HG03045 (cell line): ENCODE results near the gene LHFPL6.

Source experiments
- ATAC-seq: cut with Tn5 transposase; IDR thresholded peaks from one replicate; pipeline ENCODE4 v1.9.1; 2021; ENCODE audit warnings: mild to moderate bottlenecking, moderate library complexity; ENCODE audit not compliant: unreplicated experiment

Gene LHFPL6

DNA sequence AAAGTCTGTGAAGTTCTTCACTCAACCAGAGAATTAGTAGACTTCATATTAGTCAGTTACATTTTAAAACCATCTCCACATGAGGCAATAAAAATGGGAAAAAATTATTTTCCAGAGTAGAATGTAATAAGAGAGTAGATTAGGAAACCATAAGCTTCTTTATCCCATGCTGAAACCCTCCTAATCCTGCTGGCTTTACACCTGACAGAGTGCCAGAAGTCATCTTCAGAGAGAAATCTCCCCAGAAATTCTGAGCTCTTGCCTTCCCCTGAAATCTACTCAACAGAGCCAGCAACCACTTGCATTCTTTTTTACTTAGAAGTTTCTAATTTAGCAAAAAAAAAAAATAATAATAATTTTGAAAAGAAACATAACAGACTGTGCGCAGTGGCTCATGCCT, 284.8 kb downstream of the LHFPL6 start:
- ATAC-seq, result no peak

DNA sequence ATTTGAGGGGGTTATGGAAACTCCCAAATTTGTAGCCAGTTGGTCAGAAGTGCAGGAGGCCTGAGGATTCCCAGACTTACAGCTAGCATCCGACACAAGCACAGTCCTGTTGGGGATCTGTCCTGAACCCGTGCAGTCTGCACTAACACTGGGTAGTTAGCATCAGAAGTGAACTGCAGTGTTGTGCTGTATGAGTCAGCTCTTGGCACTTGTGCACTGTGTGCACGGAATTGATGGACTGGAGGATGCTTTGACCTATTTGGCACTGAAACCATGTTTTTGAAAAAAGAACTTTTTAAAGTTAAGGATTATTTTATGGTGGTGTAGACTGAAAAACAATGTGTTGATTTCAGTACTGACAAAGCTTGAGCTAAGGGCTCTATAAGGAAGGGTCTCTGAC, 285.7 kb downstream of the LHFPL6 start:
- ATAC-seq, result no peak

DNA sequence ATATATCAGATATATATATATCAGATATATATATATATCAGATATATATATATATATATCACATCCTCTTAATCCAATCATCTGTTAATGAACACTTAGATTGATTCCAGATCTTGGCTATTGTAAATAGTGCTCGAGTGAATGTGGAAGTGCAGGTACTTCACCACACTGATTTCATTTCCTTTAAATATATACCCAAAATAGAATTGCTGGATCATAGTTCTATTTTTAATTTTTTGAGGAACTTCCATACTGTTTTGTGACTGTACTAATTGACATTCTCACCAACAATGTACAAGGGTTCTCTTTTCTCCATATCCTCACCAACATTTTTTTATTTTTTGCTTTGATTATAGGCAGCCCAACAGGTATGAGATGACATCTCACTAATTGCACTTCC, 287.2 kb downstream of the LHFPL6 start:
- ATAC-seq, result no peak

DNA sequence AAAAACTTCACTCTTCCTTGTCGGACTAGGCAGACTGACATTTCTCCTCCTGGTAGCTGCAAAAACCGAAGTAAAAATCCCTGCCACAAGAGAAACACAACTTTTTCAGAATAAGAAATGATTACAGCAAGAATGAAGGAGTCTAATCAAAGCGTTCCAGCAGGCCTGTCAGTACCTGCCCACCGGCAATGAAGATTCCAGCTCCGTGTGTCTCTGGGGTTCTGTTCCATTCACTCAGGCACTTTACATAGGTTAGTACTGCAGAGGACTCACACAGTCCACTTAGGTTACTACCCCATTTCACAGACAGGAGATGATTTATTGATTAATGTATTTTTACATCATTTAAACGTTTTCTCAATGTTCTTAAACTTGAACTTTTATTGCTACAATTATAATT, 289.3 kb downstream of the LHFPL6 start:
- no peak for ATAC-seq

DNA sequence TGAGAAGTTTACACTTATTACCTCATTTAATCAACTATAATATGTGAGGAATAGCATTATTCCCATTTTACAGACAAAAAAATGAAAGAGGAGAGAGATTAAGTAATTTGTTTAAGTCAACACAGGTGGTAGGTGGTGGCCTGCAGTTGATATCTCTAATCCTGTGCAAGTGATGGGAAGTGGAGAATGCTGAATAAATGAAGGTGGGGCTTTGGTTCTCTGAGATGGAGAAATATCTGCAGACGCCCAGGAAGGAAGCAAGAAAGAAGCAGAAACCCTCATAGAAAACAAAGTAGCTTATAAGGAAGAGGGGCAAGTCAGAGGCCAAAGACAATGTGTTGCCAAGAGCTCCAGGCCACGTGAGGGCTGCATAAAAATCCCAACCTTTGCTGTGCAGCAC, 290.4 kb downstream of the LHFPL6 start:
- ATAC-seq, result no peak

DNA sequence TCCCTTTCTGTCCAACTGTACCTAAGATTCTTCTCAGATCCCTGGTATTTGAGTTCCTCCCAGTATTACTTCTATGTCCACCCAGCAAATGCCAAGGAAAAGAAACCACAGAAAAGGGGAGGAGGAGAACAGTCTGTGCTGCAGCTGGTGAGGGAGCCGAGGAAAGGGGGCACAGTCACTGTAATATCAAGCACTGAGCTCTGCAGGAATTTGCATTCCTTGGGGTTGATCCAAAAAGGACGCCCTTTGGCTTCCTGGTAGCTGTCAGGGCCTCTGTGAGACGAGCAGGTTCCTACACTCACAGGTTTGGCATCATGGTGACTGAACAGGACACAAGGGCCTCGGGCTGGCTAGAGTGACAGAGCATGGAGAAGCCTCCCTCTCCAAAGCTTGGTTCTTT, 291.4 kb downstream of the LHFPL6 start:
- ATAC-seq, result no peak

DNA sequence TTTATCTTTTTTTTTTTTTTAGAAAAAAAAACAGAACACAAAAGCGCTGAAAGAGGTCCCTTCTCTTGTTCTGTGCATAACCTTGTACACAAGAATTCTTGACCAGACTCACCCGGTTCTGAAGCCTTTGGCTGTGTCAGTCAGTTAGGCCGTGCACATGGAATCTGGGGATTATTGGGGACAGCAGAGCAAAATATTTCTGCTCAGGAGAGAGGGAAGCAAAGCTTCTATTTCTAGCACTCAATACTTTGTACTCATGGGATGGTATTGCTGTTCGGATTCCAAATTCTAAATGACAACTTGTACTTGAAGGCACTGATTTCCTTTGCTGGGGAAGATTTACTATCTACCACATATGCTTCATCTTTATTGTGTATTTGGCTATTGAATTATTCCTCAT, 292.0 kb downstream of the LHFPL6 start:
- no peak for ATAC-seq

DNA sequence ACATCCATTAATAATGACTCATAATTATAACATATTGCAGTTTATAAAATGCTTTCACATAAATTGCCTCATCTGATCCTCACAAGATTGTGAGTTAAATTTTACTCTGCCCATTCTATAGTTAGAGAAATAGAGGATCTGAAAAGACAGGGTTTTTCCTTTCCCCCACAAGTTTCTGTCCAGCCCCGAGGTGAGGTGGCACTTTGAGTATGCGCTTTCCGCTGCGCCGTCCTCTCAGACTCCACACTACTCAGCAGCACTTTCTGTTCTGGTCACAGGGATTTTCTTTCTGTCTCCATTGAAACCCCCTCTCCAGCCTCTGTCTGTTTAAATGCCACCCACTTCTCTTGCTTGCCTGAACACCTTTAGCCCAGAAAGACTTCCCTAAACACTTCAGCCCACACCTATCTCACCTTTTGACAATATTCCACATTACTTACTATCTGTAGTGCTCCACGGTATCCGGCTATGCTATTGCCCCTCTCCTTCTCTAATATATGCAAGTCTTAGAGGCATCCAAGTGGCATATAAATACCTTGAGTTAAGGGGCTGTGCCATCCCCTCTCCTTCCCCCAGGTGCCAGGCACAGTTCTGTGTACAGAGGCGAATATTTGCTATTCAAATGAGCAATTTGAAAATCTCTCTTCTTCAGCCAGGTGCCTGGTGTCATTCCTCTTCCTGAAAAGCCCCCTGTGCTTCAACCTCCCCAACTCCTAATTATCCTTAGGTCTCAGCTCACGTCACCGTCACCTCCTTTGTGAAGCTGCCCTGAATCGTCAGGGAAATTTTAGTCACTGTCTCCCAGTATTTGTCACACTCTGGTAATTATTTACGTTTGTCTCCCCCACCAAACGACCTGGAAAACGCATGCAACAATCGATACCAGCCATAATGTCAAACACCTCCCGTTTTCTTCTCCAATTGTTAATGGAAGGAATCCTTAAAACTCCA, 296.1 kb downstream of the LHFPL6 start:
- peak; percentile 97 for ATAC-seq

DNA sequence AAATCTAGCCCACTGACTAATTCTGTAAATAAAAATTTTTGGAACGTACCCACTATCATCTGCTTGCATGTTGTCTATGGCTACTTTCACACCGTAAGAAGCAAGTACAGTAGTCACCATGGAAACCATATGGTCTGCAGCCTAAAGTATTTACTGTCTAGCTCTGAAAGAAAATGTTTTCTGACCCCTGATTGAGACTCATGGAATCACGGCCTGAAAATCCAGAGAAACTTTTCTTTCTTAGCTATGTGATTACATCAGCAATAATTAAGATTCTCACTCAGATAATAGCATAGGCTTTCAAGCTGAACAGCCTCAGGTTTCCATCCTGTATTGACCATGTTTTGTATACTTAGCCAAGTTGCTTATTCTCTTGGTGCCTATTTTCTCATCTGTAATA, 300.2 kb downstream of the LHFPL6 start:
- ATAC-seq, result no peak

DNA sequence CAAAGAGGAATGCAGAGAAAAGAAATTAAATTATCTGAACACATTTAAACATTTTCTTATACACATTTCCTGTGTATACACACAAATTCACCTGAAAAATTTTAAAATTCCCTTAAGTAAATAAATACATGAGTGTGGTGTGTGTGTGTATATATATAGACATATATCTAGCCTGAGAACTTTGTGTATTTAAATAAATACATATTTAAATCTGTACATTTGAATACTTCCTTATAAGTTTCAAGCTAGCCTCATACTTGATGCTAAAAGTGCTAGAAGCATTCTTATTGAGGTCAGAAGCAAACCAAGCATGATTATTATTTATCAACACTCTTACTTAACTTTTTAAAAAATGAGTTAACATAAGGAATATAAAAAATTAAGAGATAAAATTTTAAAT, 304.0 kb downstream of the LHFPL6 start:
- ATAC-seq, result no peak

DNA sequence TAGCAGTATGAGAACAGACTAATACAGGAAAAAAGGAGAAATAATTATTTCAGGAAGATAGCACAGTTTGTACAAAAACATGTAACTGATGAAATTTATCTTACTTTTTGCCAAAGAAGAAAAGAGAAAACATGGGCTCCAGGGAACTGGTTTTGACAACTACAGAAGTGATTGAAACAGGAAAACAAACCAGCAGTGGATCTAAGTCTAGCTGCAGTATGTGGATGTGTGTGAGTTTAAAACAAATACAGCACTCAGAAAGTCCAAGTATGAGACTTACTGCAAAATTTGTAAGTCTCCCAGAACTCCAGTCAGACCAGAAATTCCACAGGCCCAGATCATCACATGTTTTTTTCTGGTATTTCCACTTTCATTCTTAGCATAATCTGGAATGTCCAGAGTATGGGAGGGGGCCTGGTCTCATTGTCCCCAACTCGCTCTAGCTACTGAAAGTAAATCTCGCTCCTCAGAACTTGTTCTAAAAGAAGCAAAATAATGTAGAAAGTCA, 305.3 kb downstream of the LHFPL6 start:
- ATAC-seq, result no peak

DNA sequence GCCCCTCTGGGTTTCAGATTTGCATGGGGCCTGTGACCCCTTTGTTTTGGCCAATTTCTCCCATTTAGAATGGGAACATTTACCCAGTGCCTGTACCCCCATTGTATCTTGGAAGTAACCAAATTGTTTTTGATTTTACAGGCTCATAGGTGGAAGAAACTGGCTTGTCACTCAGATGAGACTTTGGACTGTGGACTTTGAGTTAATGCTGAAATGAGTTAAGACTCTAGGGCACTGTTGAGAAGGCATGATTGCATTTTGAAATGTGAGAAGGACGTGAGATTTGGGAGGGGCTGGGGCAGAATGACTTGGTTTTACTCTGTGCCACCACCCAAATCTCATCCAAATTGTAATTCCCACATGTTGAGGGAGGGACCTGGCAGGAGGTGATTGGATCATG, 306.0 kb downstream of the LHFPL6 start:
- ATAC-seq, result no peak

DNA sequence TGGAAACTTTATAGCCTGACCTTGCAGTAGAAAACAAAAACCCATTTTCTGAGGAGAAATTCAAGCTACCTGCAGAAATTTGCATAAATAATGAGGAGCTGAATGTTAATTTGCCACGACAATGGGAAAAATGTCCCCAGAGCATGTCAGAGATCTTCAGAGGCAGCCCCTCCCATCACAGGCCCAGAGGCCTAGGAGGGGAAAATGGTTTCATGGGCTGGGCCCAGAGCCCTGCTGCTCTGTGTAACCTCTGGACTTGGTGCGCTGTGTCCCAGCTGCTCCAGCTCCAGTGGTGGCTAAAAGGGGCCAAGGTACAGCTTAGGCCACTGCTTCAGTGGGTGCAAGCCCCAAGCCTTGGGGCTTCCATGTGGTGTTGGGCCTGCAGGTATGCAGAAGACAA, 306.8 kb downstream of the LHFPL6 start:
- ATAC-seq, result no peak
